ENCODE results near the gene PSMD13.
"Not testable (repeated sequence)": the region's sequence is repeated elsewhere in the genome, so short reads cannot be mapped to it uniquely, and the experiment has no call there.

PSMD13 gene

DNA sequence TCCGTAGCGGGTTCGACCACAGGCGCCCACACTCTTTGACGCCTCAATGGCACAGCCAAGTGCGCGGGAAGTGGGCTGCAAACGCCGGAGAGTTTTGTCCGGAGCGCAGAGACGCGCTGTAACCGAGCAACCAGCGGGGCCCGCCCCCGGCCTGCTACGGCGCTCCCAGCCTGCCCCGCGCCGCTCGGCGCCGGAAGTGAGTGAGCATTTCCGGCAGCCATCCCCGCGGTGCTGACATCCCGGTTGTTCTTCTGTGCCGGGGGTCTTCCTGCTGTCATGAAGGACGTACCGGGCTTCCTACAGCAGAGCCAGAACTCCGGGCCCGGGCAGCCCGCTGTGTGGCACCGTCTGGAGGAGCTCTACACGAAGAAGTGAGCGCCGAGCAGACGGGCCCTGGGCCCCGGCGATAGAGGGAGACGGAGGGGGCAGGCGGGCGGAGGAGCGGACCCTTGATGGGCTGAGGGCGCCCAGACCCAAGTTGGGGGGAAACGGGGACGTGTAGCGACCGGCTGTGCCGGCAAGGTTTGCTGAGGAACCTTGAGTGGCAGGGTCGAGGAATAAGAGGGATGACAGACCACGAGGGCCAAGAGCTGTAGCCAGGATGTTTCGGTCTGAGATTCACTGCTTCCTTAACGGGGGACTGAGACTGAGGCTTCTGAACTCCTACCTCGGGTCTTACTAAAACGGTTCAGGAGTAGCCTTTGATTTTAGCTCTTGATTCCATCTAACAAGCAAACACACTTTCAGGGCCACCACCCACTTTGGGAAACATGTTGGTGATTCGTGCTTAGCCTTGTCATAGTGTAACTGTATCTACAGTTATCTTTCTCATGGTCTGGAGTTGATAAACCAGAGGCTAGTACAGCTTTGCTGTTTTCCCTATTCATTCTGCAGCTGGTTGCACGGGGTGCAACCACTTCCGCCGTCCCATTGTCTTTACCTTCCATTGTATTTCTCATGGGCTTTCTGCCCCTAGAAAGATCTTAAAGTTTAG, at the start of gene PSMD13:
Gene PSMD13, plus strand, starts transcription at position 203 of the 994 bp plus-strand sequence. Its CDS starts 74 bp downstream, at position 277.
- Histone ChIP-seq H3K27ac (ENCODE audit: low read length) (peak within 1 kb of the TSS; percentile 93), H3K4me1 (ENCODE audit: low read length) (peaks cover 15% of the 10 kb centered on the region), H4K20me1 (ENCODE audit: insufficient read depth, low read length) (peaks cover 4% of the 10 kb centered on the region; the same call in 1 of the 2 replicates), H2AFZ (ENCODE audit: low read depth, low read length) (peak within 1 kb of the TSS; percentile 97), H3K36me3 (replicated peaks; ENCODE audit: low read depth, low read length) (peaks cover 9% of the 10 kb centered on the region), H3K79me2 (ENCODE audit: low read length) (peaks cover 54% of the 10 kb centered on the region), H3K9me3 (ENCODE audit: insufficient read depth, low read length) (no peaks in the 10 kb centered on the region), H3K9ac (ENCODE audit: low read length) (peak within 1 kb of the TSS; percentile 99), H3K27me3 (ENCODE audit: low read depth, low read length) (no peaks in the 10 kb centered on the region), H3K4me3 (ENCODE audit: low read length) (peak within 1 kb of the TSS; percentile 99), H3K4me2 (ENCODE audit: low read length) (peak within 1 kb of the TSS; percentile 94)
- TF ChIP-seq, protein P1, sequence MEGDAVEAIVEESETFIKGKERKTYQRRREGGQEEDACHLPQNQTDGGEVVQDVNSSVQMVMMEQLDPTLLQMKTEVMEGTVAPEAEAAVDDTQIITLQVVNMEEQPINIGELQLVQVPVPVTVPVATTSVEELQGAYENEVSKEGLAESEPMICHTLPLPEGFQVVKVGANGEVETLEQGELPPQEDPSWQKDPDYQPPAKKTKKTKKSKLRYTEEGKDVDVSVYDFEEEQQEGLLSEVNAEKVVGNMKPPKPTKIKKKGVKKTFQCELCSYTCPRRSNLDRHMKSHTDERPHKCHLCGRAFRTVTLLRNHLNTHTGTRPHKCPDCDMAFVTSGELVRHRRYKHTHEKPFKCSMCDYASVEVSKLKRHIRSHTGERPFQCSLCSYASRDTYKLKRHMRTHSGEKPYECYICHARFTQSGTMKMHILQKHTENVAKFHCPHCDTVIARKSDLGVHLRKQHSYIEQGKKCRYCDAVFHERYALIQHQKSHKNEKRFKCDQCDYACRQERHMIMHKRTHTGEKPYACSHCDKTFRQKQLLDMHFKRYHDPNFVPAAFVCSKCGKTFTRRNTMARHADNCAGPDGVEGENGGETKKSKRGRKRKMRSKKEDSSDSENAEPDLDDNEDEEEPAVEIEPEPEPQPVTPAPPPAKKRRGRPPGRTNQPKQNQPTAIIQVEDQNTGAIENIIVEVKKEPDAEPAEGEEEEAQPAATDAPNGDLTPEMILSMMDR (IDR thresholded peaks at IDR 0.05; ENCODE audit: low read depth, low read length): no peak
- TF ChIP-seq EZH2phosphoT487 (IDR thresholded peaks at IDR 0.05; ENCODE audit: low read depth): no peak

DNA sequence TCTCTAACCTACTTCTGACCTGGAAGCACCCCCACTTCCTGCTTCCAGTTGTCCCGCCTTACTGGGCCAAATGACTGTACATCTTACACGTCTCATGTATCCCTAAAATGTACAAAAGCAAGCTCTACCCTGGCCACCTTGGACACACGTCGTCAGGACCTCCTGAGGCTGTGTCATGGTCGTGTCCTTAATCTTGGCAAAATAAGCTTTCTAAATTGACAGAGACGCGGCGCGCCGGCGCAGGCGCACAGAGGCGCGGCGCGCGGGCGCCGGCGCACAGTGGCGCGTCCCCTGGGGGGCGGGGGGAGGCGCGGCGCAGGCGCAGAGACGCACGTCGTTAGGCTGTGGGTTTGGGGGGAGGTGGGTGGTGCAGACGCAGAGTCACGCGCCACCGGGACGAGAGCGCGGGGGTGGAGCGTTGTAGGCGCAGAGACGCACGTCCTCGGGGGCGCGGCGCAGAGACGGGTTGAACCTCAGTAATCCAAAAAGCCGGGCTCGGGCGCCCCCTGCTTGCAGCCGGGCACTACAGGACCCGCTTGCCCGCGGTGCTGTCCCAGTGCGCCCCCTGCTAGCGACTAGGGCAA, 47.5 kb upstream of the PSMD13 start:
- H4K20me1 ChIP-seq (ENCODE audit: insufficient read depth, low read length); H3K36me3 ChIP-seq (replicated peaks; ENCODE audit: low read depth, low read length); H3K4me1 ChIP-seq (ENCODE audit: low read length); H2AFZ ChIP-seq (ENCODE audit: low read depth, low read length); H3K9me3 ChIP-seq (ENCODE audit: insufficient read depth, low read length); H3K4me2 ChIP-seq (ENCODE audit: low read length); H3K79me2 ChIP-seq (ENCODE audit: low read length); H3K27me3 ChIP-seq (ENCODE audit: low read depth, low read length); H3K9ac ChIP-seq (ENCODE audit: low read length): not testable (repeated sequence)
- peak overlapping the region; percentile 49 for H3K27ac ChIP-seq (ENCODE audit: low read length)
- peak overlapping the region; percentile 50; the same call in 1 of the 2 replicates for H3K4me3 ChIP-seq (ENCODE audit: low read length)

DNA sequence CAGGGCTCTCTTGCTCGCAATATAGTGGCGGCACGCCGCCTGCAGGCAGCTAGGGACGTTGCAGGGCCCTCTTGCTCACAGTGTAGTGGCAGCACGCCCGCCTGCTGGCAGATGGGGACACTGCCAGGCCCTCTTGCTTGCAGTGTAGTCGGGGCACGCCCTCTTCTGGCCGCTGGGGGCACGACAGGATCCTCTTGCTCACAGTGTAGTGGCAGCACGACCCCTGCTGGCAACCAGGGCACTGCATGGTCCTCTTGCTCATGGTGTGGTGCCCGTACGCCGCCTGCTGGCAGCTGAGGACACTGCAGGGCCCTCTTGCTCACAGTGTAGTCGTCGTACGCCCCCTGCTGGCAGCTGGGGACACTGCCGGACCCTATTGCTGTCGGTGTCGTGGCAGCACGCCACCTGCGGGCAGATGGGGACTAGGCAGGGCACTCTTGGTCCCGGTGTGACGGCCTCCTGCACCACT, 46.9 kb upstream of the PSMD13 start:
- H3K4me3 ChIP-seq (ENCODE audit: low read length); H2AFZ ChIP-seq (ENCODE audit: low read depth, low read length); H4K20me1 ChIP-seq (ENCODE audit: insufficient read depth, low read length); H3K9ac ChIP-seq (ENCODE audit: low read length); H3K79me2 ChIP-seq (ENCODE audit: low read length); H3K4me2 ChIP-seq (ENCODE audit: low read length); H3K27ac ChIP-seq (ENCODE audit: low read length); H3K4me1 ChIP-seq (ENCODE audit: low read length); H3K27me3 ChIP-seq (ENCODE audit: low read depth, low read length); H3K9me3 ChIP-seq (ENCODE audit: insufficient read depth, low read length); H3K36me3 ChIP-seq (replicated peaks; ENCODE audit: low read depth, low read length): not testable (repeated sequence)
- TF ChIP-seq, protein P1 (IDR thresholded peaks at IDR 0.05; ENCODE audit: low read depth, low read length): peak; percentile 38

DNA sequence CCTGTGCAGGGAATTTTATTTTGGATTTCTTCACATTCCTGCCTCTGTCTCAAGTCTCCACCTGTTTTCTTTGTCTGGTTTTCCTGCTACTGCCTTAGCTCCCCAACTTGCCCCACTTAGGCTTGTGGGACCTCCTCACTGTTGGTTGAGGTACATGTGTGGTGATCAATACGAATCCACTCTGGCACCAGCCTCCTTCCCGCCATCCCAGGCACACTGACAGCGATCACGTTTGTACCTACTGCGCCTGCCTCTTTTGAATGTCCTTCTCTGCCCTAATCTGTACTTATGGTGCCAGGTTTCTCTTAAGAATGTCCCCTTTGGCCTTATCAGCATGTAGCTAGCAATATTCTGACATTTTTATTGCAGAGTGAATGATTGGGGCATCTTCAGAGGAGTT, 46.2 kb upstream of the PSMD13 start:
- H3K9ac ChIP-seq (ENCODE audit: low read length); H2AFZ ChIP-seq (ENCODE audit: low read depth, low read length); H3K27me3 ChIP-seq (ENCODE audit: low read depth, low read length); H3K27ac ChIP-seq (ENCODE audit: low read length); H3K36me3 ChIP-seq (replicated peaks; ENCODE audit: low read depth, low read length); H3K9me3 ChIP-seq (ENCODE audit: insufficient read depth, low read length); H3K4me3 ChIP-seq (ENCODE audit: low read length); H4K20me1 ChIP-seq (ENCODE audit: insufficient read depth, low read length); H3K4me2 ChIP-seq (ENCODE audit: low read length); H3K79me2 ChIP-seq (ENCODE audit: low read length); H3K4me1 ChIP-seq (ENCODE audit: low read length): not testable (repeated sequence)

Data from OCI-LY3 (cell line).